ENCODE results near the gene NRN1L. TPM values are rescaled to one million over a fixed set of nuclear protein-coding genes. Genes with fewer than 3 reads are reported as not detected.

NRN1L gene
- total RNA-seq, 1 donor from 2014 or later: 1.0 TPM

- no peak for TF ChIP-seq CTCF (IDR thresholded peaks at IDR 0.05; ENCODE audit: partially characterized antibody, unreplicated experiment)
- H3K27me3 Mint-ChIP-seq (ENCODE audit: unreplicated experiment): no peaks in the 10 kb centered on the region
- DNase-seq: no peak
- peaks cover 24% of the 10 kb centered on the region for H3K4me1 Mint-ChIP-seq (ENCODE audit: low read depth, unreplicated experiment)
- H3K36me3 Mint-ChIP-seq (ENCODE audit: unreplicated experiment): no peaks in the 10 kb centered on the region
- H3K27ac Mint-ChIP-seq (ENCODE audit: unreplicated experiment): no peak overlapping the region
- H3K9me3 Mint-ChIP-seq (ENCODE audit: unreplicated experiment): peaks cover 3% of the 10 kb centered on the region
- H3K4me3 Mint-ChIP-seq (ENCODE audit: unreplicated experiment): no peak overlapping the region
These were observed 19.4 kb upstream of the NRN1L start for GRCh38 chr16:67865318-67865717.

- no peak overlapping the region for H3K27ac Mint-ChIP-seq (ENCODE audit: unreplicated experiment)
- no peaks in the 10 kb centered on the region for H3K36me3 Mint-ChIP-seq (ENCODE audit: unreplicated experiment)
- TF ChIP-seq CTCF (IDR thresholded peaks at IDR 0.05; ENCODE audit: partially characterized antibody, unreplicated experiment): no peak
- peaks cover 3% of the 10 kb centered on the region for H3K9me3 Mint-ChIP-seq (ENCODE audit: unreplicated experiment)
- peaks cover 6% of the 10 kb centered on the region for H3K4me1 Mint-ChIP-seq (ENCODE audit: low read depth, unreplicated experiment)
- no peak for DNase-seq
- no peaks in the 10 kb centered on the region for H3K27me3 Mint-ChIP-seq (ENCODE audit: unreplicated experiment)
- no peak overlapping the region for H3K4me3 Mint-ChIP-seq (ENCODE audit: unreplicated experiment)
These were observed 16.4 kb upstream of the NRN1L start for GRCh38 chr16:67868290-67868689.

DNA sequence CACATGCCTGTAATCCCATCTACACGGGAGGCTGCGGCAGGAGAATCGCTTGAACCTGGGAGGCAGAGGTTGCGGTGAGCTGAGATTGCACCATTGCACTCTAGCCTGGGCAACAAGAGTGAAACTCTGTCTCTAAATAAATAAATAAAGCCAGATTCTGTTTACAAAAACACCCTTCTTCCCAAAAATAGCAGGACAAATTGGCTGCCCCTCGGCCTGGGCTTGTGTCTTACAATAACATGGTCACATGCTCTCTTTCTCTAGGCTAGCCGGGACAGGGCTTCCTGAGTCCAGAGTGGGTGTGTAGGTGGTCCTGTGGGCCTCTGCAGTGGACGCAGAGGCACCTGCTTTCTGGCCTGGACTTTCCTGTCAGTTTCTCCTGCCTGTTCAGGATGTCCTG lies 15.0 kb upstream of the NRN1L start:
- Mint-ChIP-seq H3K27ac (ENCODE audit: unreplicated experiment) (no peak overlapping the region), H3K27me3 (ENCODE audit: unreplicated experiment) (no peaks in the 10 kb centered on the region), H3K4me3 (ENCODE audit: unreplicated experiment) (no peak overlapping the region), H3K4me1 (ENCODE audit: low read depth, unreplicated experiment) (peaks cover 10% of the 10 kb centered on the region), H3K9me3 (ENCODE audit: unreplicated experiment) (peaks cover 6% of the 10 kb centered on the region), H3K36me3 (ENCODE audit: unreplicated experiment) (no peaks in the 10 kb centered on the region)
- TF ChIP-seq CTCF (IDR thresholded peaks at IDR 0.05; ENCODE audit: partially characterized antibody, unreplicated experiment): no peak
- no peak for DNase-seq

DNA sequence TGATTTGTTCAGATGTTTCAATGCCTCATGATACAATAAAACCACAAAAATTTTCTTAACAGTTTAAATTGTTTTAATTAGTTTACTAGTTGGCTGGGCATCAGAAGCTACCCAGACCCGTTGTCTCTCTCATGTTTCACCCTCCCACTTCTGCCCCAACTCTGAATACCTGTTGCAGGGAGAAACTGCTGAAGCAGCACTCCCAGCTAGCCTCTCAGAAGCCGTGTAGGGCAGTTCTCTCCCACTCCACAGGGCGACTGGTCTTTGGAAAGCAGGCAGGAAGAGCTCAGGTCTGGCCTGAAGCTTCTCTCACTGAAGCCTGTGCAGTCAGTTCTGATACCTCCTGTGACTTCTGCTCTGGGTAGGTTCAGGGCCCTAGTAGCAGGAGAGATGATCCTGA lies 13.4 kb upstream of the NRN1L start:
- Mint-ChIP-seq H3K27ac (ENCODE audit: unreplicated experiment) (no peak overlapping the region), H3K36me3 (ENCODE audit: unreplicated experiment) (no peaks in the 10 kb centered on the region), H3K9me3 (ENCODE audit: unreplicated experiment) (peaks cover 10% of the 10 kb centered on the region), H3K4me1 (ENCODE audit: low read depth, unreplicated experiment) (peaks cover 14% of the 10 kb centered on the region), H3K4me3 (ENCODE audit: unreplicated experiment) (no peak overlapping the region), H3K27me3 (ENCODE audit: unreplicated experiment) (no peaks in the 10 kb centered on the region)
- TF ChIP-seq CTCF (IDR thresholded peaks at IDR 0.05; ENCODE audit: partially characterized antibody, unreplicated experiment): no peak
- no peak for DNase-seq

DNA sequence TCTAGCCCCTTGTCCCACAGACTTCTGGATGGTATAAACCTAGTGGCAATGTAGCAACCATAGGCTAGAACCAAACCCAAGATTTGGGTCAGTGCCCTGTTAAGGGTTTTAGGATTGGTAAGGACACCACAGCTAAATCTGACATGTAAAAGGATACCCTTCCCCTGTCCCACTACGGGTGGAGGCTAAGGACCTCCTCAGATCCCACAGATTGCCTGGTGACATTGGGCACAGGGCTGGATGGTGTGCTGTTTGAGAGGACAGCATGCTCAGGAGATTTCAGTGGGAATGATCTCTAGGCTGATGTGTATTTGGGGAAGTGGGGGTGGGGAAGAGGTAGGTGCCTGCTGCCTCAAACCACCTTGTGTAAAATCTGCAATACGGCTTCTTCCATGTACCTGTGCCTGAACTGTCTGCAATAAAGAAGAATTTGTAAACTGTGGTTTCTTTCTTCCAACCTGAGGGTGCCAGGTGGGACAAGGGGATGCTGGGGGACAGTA lies 12.5 kb upstream of the NRN1L start:
- Mint-ChIP-seq H3K9me3 (ENCODE audit: unreplicated experiment) (peaks cover 10% of the 10 kb centered on the region), H3K27ac (ENCODE audit: unreplicated experiment) (peak overlapping the region; percentile 56), H3K4me1 (ENCODE audit: low read depth, unreplicated experiment) (peaks cover 14% of the 10 kb centered on the region), H3K4me3 (ENCODE audit: unreplicated experiment) (peak overlapping the region; percentile 55), H3K27me3 (ENCODE audit: unreplicated experiment) (no peaks in the 10 kb centered on the region), H3K36me3 (ENCODE audit: unreplicated experiment) (no peaks in the 10 kb centered on the region)
- no peak for TF ChIP-seq CTCF (IDR thresholded peaks at IDR 0.05; ENCODE audit: partially characterized antibody, unreplicated experiment)
- DNase-seq: no peak
